Retina (tissue), 1 donor: ENCODE data around the gene ZNF516.

Experiments used
- DNase-seq: peaks from one replicate; pipeline ENCODE4 v3.0.0-alpha.2; 2016

ZNF516 gene

DNA sequence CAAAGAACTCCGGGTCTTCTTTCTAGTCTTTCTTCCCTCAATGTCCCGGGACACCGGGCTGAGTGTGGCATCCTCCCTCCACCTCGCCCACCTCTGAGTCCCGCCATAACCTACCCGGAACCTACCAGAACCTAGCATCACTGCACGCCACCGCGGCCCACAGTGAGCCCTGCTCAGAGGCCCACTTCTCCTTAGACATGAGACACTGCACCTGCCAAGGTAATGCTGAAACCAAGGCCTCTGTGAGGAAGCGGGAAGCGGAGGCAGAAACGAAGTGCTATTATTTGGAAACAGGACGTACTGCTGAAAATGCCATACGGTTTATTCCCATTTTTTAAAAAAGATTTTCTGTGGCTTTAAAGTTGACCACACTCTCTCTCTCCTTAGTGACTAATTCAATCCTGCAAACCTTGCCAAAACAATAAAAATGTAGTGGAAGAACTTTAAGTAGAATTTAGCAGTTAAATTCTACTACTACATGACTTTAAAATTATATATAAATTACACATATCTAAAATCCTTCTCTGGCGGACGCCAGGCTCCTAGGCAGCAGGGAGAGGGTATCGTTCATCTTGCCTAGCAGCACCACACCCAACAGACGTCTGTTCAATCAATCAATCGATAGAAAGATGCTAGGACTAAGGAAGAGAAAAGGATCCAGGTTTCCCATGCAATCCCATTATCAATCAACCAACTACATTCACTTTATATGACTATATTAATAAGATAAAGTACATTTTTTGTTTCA lies 82.0 kb downstream of the ZNF516 start:
- DNase-seq: no peak

DNA sequence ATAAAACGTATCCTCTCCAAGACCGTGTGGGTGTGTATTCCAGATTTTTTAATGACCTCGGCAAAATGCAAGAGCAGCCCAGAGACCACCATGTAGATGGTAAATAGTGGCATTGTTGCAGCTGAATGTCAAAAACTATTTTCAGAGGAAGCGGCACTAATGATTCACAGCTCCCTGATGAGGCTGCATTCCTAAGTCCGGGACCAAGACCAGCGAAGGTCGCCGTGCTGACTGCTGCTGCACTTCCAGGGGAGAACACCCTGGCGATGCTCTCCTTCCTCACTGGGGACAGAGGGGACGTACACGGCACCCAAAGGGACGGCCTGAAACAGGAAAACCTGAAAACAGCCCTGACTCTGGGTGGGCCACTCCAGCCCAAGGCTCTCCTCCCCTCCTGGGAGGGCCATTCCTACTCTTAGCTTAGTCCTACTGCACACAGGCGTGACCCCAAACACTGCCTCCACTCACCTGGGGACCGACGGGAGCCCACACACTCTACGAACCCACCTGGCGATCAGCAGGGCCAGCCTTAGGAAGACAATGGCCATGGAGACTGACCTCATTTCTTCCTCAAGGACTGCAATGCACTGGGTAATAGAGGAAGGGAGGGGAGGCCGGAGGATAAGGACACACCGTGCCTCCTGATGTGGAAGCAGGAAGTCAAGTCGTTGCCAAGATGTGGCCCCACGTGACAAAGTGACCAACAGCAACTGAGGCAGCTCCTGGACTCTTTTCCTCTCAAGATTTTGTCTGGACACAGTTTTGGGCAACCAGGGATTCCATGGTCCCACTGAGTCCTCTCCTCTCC lies 82.8 kb downstream of the ZNF516 start:
- no peak for DNase-seq

DNA sequence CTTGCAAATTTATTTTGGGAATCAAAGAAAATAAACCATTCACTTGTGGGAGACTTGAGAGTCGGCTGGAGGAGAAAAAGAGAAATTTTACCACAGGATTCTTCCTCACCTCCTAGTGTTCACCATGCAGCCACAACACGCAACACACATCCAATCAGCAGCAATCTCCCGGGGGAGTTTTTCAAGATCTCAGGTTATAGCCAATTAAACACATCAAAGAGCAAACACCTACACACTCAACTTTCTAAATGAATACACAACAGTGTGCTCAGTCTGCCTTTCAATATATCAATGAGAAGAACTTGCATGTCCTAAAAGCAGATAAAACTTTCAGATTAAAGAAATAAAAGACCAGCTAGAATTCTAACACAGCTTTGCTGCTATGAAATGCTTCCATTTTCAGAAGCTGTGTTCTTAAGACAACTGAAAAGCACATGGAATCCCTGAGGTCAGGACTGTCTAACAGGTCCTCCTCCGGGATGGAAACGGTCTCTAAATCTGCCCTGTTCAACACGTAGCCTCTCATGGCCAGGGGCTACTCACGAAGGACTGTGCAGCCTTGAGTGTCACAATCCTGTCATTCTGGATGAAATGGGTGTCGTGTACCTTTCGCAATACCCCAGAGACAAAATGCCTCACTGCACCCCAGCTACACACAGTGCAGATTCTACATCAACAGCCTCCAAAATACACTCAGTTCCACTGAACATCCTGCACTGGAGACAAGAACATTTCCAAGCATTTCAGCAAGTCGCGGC lies 84.2 kb downstream of the ZNF516 start:
- DNase-seq: no peak

DNA sequence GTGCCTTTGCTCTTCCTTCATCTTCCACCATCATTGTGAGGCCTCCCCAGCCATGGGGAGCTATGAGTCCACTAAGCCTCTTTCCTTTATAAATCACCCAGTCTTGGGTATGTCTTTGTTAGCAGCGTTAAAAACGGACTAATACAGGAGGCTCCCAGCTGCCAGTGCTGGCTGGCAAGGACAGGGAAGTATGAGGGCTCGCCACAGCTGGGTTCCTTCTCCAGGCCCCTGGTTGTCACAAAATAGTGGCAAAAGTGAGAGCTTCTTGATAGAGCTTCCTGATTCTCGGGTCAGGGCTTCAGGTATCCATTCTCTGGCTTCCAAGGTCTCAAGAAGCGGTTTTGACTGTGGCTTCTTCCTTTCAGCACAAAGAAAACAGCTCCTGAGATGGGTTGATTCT lies 85.0 kb downstream of the ZNF516 start:
- DNase-seq: no peak

DNA sequence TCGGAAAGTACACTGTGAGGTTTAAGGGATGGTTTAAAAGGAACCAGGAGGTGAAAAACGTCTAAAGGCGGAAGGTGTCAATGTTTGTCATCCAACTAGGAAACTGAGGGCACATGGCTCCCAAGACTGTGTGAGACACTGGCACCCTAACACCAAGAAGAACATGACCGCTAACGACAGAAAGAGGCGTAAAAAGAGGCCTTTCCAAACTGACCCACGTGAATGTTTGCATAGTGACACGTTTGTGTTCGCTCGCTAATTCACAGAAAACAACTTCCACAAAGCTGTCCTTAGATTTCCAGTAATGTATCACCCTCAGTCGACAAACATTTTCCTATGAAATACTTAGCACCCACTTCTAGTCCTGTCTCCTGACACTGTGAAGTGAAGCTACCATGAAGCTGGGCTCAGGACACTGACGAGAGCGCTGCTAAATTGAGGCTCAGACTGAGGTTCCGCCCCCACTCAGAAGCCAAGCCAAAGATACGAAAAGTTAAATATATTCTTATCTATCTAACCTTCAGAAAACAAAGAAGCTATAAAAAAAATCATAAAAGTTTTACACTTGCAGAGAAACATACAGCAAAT lies 86.5 kb downstream of the ZNF516 start:
- no peak for DNase-seq

DNA sequence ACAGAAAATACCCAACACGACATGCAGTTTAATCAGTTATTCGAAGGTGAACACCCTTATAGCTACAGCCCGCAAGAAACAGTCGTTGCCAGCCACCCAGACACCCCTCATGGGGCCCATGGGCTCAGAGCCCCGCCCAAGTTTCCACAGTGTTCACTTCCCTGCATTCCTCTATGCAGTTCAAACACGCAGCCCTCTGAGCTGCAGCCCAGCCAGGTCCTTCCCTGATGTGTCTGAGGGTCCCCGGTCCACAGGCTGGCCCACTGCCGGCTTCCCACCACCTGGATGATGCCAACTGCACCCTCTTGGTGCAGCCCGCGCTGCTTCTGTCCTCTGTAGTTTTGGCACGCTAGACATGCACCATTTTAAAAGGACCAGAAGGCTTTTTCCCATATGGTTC lies 87.4 kb downstream of the ZNF516 start:
- DNase-seq: no peak

DNA sequence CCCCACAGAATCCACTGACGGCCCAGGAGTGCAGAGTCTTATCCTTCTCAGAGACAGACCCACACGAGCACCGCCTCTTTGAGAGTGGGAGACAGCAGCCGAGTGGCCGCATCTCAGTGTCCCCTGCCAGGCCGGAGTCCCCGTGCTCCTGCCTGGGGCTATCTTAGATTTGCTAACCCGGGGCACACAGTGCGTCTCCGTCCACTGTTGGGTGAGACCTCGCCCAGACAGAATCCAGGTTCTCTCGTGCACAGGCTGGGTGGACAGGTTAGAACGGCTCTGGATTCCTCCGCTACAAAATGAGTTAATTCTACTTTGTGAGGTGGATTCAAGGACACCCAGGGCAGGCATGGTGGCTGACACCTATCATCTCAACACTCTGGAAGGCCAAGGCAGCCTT lies 88.3 kb downstream of the ZNF516 start:
- DNase-seq: no peak

DNA sequence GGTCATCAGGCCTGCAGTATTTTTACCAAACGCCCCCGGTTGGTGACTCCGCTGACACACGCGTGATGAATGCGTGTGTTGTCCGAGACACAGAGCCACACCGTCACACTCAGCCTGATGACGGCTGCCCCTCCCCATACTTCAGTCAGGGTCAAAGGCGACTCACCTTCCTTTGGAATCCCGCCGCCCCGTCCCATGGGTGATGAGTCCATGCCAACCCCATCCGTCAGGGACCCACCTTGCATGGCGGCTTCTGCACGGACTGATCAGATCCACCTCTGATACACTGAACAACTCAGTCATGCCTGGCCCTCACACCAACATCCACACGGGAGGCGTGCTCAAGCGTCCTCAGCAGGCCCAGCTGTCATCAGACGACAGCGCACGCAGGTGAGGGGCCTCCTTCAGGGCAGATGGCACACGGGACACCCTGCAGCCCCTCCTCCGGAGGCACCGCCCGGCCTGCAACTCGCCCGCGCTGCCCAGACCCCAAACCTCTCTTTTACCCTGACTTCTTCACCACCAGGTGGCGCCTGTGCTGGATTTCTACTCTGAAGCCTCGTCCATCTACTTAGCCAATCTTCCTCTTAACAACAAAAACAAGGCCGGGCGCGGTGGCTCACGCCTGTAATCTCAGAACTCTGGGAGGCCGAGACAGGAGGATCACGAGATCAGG lies 89.2 kb downstream of the ZNF516 start:
- DNase-seq: no peak

DNA sequence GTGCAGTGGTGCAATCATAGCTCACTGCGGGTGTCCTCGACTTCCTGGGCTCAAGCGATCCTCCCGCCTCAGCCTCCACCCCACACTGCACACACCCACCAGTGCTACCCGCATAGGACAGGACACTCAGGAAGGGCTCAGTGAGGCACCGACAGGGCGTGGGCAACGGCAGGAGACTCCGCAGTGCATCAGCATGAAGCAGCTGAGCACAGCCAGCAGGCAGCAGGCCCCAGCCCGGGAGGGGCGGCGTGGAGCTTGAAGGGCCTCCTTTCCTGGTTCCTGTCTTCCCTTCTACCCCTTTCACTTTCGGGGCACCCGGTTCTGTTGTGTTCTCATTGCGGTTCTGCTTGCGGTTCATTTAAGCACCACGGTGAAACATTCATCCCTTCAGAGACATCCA lies 89.8 kb downstream of the ZNF516 start:
- DNase-seq: no peak

DNA sequence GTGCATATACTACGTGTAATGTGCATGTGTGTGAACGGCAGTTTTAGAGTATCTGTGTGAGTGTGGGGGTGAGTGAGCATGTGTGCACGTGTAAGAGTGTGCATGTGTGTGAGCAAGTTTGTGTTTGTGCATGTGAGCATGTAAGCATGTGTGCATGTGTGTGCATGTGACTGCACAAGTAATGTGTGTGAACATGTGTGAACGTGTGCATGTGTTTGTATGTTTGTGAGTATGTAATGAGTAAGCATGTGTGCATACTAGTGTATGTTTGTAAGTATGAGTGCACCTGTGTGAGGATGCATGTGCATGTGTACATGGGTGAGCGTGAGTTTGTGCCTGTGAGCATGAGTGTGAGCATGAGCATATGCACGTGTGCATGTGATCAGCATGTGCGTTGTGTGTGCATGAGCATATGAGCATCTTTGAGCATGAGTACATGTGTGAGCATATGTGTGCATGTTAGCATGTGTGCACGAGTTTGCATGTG lies 90.7 kb downstream of the ZNF516 start:
- DNase-seq: no peak

DNA sequence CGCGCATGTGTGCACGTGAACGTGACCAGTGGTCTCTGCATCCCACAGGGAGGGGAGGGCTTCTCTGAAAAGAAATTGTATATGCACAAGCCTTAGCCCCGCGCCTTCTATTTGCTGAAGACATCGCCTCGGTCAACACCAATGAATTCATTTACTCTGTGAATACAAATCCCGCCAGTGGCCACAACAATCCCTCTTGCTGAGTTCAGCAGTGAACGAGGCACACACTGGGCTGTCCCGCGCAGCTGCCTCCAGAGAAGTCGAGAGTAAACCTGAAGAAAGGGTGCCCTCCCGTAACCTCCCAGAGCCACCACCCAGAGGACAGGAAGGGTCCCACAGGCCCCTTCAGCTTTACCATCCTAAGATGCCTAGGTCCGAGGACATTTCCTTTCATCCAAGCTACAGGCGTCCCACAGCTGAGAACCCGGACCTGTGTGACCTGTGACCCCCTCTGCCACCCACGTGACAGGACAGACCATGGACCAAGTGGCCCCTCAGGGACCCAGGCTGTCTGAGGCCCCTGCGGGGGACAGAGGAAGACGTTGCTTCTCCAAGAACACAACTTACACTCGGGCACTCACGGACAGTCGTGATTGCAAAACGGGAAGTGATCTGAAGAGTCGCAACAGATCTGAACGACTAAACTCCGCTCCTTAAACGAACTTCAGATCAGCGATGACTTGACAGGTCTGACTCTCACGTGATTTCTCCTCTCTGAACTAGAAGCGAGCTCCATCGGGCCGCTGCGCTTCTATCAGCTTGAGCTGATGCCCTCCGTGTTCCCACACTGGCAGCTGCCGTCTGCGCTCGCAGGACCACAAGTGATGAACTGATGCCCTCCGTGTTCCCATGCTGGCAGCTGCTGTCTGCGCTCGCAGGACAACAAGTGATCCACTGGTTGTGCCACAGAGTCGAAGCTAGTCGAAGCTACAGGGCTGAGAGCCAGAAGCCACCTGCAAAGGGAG lies 92.7 kb downstream of the ZNF516 start:
- DNase-seq: no peak

DNA sequence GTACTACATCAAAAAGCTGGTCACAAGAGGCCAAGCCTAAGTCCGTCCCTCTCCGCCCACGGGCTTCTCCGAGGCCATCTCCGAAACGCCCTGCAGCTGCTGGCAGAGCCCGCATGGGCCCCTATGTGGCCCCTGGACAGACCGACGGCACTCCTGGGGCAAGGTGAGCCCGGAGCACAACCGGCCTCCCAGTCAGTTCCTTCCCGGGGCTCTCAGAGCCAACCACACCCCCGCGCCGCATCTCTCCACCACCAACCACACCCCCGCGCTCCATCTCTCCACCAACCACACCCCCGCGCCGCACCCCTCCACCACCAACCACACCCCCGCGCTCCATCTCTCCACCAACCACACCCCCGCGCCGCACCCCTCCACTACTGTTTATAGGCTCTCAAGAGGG lies 93.5 kb downstream of the ZNF516 start:
- DNase-seq: no peak

DNA sequence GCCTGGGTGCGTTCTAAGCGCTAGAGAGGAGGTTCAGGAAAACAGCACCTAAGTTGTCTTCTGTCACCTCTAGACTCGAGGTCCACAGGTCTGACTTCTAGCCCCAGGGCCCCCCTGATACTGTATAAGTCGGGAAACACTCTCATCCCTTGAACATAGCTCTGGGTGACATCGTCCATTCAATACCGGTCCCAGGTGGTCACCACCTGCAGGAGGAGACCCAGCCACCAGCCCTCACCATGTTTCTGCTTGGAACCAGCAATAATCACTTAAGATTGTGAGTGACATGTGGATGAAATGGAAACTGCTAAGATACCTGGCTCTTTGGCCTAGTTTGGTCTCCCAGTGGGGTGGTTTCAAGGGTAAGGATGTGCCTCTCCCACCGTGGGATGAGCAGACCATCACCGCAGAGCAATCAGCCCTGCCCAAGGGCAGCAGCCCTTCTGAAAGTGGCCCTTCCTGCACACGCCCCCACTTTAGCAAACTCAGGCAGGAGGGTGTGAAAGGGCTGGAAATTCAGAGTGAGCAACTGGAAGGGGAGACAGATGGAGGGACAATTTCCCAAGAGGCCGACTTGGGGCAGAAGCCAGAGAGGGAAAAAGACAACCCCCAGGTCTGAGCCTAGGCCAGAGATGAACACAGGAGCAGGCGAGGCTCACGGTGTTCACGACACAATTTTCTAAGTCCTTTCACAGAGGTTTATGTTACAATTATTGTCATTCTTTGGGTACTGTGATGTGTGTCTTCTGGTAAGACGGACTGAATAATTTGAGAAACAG lies 95.2 kb downstream of the ZNF516 start:
- no peak for DNase-seq

DNA sequence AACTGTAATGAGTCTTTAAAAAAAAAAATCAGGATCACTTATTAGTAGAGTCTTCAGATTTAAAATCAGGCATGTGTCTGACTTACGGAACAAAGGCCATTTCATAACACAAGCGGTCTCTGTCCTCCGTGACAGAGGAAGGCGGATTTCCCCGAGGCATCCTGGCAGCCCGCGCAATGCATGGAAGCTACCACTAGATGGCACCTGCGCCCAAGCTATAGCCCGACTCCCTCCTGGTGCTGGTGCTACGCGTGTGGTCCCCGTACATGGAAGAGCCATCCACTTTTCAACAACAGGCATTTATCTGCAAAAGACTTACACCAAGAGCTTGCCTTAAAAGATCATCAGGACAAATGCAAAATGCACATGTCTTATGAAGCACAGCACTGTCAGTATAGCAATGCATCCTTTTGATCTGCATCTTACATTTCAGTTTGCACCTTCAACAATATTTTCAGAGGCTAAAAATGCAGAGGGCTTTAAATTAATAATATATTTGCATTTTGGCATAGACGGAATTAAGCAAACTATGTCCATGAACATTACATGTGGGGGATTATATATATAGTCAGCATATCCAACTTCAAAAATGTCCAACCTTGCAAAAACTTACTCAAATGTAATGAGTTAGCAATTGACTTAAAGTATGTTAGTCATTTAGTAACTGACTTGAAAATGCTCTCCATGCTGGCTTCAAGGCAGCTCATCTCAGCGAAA lies 96.0 kb downstream of the ZNF516 start:
- DNase-seq: peak; percentile 94

DNA sequence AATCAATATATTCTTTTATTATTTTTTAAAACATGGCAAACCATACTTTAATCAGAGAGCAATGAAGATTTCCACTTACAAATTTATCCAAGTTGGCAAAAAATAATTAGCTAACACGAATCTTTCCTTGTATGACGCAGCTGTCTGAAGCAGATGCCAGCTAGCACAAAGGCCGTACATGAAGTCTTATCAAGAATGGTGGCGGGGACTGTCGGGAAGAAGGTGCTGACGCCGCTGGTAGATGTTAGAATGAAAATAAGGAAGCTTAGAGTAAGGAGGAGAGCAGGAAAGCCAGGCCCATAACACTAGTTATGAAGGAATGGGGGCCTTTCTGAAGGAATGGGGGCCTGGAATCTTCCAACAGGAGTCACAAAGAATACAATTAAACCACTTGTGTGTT lies 96.7 kb downstream of the ZNF516 start:
- DNase-seq: no peak

DNA sequence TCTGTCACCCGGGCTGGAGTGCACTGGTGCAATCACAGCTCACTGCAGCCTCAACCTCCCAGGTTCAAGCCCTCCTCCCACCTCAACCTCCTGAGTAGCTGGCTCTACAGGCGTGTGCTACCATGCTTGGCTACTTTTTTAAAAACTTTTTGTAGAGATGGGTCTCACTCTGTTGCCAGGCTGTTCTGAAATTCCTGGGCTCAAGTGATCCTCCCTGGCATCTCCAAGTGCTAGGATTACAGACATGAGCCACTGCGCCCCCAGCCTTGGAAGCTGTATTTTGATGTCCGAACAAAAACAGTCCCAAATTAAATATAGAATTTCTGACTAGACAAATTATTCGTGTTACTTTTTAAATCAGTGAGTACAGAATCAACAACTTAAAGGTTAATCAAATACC lies 97.4 kb downstream of the ZNF516 start:
- no peak for DNase-seq

DNA sequence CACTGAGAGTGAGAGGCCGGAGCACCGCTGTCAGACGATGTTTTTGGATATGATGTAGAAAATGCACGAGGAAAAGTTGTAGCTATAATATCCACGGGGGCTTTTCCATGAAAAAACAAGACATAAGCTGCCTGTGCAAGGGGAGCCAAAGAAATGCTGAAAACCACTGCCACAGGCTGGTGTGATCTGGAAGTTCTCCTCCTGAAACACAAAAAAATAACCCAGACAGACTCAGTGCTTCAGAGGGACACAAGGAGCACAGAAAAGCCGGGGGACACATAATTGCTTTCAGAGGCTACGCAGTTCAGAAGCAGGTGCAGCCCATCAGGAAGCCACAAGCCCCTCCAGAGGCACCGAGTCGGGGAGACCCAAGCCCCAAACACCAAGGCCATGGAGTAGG lies 98.2 kb downstream of the ZNF516 start:
- DNase-seq: no peak

DNA sequence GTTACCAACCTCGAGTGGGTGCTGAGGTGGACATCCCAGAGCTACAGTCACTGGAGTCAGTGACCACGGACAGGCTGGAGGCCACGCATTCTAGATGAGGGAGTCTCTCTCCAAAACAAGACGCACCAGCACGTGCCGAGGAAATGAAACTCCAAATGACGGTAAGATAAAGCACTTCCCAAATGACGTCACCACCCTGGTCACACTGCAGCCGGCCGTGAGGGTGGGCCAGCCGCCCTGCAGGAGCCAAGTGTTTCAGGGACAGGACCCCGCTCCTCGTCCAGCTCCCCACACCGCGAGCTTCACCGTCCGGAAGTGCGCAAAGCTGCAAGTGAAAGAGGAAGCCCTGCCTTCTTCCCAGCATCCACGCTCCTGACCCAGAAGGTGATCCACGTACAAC lies 99.4 kb downstream of the ZNF516 start:
- DNase-seq: no peak

DNA sequence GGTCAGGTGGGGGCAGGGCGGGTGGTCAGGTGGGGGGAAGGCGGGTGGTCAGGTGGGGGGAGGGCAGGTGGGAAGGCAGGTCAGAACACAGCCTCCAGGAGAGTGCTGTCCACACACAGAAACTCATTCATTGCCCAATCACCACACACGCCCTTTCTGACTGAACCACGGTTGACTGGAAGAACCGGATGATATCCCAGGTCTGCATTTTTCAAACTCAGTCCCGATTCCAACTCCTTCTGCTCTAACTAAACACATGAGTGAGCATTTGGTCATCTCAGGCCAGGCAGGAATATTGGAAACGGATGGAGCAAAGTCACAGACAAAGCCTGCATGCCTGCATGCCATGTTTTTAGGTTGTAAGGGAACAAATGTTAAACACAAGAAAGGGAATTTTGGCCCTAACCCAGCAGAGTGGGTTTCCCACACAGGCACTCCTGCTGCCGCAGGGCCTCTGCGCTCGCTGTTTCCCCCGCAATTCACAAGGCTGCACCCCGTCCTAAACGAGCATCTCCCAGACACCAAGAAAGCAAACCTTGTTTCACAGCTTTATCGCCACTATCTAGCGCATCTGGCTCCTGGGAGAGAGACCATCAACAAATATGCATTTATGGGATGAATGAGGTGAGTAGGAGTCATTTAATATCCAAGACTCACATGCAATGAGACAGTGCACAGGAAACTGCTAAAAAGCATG lies 100.1 kb downstream of the ZNF516 start:
- no peak for DNase-seq
